Renal cortex interstitium (tissue), 11 donors: Measurements from ENCODE around the gene PUSL1. TPM values are rescaled to one million over a fixed set of nuclear protein-coding genes. Genes with fewer than 3 reads are reported as not detected.

Experiments
- DNase-seq, 11 donors: peaks; one replicate each; pipeline ENCODE4 v3.0.0-alpha.2; 2013; ENCODE audit warnings: low read depth in 9 of 11, low spot score in 4 of 11; ENCODE audit errors: extremely low read depth in 1 of 11
- polyA plus RNA-seq, 3 donors: library from polyadenylated mRNA; unstranded; fragments of 120-200 nt; gene quantifications; one replicate each; pipeline ENCODE4 v1.2.1, GENCODE V29; 2013; ENCODE audit not compliant: insufficient read length in 3 of 3

PUSL1 gene
- polyA plus RNA-seq, 3 donors = 4.5 to 10.4 (median 10.0) TPM

DNA sequence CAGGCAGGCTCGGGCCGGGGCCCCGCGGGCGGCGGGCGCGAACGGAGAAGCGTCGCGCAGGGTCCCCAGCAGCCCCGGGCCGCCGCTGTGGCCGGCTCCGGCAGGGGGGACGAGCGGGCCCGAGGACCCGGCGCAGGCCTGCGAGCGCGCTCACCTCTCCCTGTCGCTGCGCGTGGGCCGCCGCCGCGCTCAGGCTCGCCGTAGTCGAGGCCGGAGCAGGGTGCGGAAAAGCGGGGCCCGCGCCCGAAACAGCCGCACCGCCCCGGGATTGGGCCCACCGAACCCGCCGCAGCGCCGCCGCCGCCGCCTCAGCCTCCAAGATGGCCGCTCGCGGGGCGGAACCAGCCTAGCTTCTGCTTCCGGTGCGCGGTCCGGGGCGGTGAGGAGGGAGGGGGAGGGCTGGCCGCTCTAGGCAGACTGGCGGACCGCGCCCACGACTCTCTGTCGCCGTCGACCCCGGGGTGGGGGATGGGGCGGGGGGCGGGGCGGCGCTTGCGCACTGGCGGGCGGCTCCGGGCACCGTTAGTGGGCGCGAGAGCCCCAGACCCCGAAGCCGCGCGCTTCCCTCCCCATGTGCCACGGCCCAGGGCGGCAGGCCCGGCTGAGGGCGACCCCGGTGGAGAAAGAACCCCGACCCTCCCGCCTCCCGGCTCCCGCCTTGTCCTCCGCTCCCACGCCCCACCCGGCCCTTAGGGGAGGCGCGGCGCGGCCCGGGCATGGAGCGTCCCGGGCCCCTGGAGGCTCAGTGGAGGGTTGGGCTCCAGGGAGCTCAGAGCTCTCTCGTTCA is 34.7 kb upstream of the PUSL1 start, which contains the start of gene UBE2J2:
UBE2J2 (minus strand) TSS at position 343 of the 787 bp plus-strand sequence. CDS start 5,862 bp downstream, outside the sequence.
- peak; percentile 37 to 88 (median 84) for DNase-seq

DNA sequence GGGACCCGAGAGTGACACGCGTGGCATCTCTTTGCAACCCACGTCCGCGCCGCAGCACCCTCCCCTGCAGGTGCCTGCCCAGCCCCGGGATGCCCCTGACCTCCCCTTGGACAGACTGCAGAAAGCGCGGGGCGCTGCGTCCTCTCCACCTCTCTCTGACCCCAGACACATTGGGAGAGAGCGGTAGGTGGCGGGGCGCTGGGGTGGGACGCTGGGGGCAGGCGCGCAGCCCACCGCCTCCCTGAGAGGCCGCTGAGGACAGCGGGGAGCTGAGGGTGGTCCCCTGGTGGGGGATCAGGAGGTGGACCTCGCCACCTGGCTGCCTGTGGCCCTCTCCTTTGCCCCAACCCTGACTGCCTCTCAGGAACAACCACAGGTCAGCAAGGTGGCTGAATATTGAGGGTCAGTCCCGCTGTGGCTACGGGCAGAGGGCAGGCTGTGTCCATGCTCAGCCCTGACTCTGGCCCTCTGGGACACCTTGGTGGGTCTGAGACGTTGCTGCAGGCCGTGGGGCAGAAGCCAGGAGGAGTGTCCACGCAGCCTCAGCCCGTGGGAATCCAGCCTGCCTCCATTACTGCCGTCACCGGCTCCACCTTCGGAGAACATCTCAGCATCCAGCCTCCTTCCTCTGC is 34.0 kb upstream of the PUSL1 start:
- DNase-seq = no peak

DNA sequence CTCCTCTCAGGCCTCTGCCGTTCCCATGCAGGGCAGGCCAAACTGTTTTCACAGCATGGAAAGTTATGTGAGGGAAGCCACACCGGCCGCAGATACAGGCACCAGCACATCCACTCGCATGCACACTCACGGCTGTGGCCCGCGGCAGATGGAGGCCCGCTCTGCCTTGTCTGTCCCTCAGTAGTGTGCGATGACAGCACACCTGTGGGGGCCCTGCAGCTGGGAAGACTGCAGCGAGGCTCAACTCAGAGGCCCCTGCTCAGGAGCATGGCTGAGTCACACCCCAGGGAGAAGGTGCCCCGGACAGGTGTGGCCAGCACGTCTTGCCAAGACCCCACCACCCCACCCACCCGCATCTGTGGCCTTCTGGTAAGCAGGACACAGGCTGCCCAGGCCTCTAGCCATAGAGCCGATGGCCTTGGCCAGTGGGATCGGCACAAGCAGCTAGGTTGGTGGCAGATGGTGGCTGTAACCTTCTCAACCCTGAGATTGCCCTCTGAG is 33.4 kb upstream of the PUSL1 start:
- no peak for DNase-seq

DNA sequence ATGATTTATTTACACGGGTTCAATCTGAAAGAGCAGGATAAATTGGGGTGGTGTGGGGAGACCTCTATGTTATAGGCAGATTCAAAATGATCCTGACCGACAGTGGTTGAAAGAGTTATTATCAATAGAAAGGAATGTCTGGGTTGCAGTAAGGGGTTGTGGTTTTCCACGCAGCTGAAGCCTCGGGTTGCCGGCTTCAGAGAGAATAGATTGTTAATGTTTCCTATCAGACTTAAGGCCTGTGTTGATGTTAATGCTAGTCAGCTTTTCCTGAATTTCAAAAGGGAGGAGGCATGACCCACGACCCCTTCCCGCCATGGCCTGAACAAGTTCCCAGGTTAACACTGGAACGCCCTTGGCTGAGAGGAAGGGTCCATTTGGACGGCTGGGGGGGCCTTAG is 32.6 kb upstream of the PUSL1 start:
- DNase-seq = no peak

DNA sequence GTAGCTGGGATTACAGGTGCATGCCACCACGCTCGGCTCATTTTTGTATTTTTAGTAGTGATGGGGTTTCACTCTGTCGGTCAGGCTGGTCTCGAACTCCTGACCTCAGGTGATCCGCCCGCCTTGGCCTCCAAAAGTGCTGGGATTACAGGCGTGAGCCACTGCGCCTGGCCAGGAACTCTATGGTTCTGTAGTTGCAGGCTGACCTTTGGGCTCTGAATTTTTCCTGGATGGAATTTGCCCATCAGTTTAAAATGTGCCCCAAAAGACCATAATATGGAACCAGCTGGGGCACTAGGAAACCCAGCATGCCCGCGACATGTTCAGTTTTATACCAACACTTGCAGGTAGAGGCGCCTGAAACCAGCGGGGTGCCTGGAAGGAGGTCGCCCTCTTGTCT is 29.8 kb upstream of the PUSL1 start:
- no peak for DNase-seq

DNA sequence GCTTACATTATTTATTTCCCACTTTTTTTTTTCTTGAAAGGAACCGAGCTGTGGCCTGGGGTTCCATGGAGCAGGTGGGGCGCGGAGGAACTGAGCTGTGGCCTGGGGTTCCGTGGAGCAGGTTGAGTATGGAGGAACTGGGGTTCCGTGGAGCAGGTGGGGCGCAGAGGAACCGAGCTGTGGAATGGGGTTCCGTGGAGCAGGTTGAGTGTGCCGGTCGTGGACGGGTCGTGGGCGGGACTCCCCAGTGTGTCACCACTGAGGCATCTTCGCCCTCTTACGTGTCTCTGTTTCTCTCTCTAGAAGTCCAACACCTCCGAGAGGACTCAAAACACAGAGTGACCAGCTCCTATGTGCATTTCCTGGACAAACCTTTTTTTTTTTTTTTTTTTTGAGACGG is 29.4 kb upstream of the PUSL1 start:
- DNase-seq = no peak

DNA sequence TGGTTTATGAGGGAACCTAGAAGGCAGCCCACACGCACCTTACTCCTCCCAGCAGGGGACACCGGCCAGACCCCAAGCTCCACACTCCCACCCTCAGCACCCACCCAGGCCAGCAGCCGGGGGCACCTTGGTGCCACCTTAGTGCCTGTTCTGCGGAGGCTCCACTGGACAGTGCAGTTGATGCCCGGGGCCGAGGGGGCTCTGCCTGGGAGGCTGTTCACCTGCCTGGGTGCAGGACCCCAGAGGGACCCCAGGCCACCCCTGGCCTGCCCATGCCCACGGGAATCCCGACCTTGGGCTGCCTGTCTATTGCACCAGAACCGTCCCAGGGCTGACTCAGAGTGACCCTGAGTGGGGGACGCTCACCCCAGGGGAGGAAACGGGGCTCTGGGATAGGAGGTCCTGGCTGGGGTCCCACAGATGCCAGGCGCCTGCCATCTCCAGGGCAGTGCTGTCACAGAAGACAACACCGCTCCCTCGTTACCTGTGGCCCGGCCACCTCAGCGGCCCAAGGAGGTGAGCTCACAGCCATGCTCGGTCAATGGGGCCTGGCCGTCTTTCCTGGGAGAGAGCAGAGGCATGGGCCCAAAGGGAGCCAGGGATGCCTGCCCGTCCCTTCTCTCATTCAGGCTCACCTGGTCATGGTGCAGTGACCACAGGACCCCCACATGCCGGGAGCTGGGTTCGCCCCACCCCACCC is 27.5 kb upstream of the PUSL1 start:
- DNase-seq = no peak

DNA sequence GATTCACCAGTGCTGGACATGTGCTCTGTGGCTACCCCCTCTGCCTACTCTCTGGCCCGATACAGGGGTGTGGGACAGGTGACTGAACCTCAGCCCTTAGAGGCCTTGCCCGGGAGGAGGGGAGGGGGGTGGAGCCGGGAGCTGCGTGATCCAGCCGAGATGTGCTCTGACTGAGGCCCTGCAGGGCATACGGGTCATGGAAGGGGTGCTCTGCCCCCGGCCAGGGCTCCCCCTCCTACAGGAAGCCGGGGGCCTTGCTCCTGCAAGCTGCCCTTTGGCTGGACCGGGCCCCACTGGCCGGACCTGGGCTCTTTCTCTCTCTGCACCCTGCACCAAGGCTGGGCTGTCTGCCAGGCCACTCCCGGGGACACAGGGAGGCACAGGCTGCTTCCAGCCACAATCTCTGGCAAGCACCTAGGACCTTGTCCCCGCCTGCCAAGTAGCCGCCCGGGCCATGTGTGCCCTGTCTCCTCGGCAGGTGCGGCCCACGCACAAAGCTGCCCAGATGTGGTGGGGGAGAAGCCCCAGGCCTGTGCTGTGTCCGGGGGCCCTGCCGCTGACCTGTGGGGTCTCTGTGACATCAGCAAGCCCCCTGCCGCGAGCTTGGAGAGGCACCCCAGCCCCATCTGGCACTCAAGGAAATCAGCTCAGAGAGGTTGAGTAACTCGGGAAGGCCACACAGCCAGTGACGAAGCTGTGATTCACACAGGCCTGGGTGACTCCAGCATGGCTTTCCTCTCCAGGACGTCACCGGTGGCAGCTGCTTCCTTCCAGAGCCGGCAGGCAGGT is 26.7 kb upstream of the PUSL1 start:
- no peak for DNase-seq

DNA sequence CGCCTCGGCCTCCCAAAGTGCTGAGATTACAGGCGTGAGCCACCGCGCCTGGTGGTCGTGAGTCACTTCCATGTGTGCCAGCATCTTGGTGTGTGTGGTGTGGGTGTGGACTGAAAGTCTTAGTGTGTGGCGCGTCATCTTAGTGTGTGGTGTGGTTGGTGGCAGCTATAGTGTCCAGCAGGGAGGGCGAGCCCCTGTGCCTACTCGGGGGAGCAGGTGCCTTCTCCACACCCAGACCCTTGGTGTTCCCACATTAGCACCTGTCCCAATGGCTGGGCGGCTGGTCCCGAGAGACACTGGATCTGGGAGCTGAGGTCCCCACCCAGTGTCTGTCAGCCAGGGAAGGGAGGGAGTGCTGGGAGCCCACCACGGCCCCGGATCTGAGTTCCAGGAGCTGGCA is 25.4 kb upstream of the PUSL1 start:
- no peak for DNase-seq

DNA sequence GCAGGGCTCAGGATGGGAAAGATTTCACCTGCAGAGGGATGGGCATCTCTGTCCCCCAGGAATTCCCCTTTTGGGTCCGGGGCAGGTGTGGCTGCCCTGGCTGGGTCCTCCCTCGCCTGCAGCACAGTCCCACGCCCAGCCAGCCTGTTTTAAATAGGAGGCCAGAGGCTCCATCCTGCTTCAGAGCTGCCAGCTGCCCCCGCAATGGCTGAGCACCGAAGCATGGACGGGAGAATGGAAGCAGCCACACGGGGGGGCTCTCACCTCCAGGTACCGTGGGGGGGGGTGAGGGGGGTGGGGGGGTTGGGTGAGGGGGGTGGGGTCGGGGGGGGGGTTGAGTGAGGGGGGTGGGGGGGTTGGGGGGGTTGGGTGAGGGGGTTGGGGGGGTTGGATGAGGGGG is 24.6 kb upstream of the PUSL1 start:
- DNase-seq = peak in 4 of 11 donors; percentile 29 to 62 (median 44)

DNA sequence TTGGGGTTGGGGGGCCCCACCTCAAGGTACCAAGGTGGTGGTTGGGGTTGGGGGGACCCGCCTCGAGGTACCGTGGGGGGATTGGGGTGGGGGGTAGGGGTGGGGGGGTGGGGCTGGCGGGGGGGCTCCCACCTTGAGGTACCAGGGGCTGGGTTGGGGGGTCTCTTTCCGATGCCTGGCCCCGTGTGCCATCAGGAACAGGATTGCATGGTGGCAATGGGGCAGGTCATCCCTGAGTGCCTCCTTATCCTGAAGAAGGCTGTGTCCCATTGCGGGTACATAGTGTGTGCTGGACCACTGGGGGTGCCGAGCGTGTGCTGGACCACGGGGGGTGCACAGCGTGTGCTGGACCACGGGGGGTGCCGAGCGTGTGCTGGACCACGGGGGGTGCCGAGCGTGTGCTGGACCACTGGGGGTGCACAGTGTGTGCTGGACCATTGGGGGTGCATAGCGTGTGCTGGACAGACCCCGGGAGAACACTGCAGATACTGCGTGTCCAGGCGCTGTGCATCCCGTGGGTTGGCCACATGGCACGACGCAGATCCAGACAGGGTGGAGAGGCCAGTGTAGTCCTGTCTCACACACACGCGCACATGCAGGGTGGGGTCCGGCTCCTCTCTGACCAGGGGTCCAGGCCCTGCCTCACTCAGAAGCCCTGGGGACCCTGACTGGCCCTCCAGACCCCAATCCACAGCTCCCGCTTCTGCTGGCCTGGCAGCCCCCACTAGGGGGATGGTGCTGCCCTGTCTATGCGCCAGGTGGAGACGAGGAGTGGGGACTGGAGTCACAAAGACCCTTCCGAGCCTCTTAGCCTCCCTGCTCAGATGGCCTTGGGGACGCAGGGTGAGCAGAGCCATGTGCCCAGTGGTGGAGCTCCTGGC is 23.9 kb upstream of the PUSL1 start:
- DNase-seq = no peak

DNA sequence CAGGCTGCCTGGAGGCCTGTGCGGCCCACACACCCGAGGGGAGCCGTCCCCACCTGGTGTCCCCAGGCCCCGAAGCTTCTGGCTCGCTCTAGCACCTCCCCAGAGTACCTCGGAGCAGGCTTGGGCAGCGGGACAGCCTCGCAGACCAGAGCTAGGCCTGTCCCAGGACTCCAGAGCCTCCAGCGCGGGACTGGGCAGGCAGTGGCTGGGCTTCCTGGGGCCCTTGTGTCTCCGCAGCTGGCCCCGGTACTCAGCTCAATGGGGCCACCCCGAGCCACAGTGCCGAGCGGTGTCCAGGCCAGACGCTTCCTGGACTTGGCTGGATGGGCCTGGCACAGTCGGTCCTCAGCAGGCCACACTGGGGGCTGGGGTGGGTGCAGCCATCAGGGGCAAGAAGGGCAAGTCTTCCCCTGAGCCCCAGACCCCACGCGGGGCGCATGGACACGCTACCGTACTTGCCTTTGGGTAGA is 23.3 kb upstream of the PUSL1 start:
- no peak for DNase-seq

DNA sequence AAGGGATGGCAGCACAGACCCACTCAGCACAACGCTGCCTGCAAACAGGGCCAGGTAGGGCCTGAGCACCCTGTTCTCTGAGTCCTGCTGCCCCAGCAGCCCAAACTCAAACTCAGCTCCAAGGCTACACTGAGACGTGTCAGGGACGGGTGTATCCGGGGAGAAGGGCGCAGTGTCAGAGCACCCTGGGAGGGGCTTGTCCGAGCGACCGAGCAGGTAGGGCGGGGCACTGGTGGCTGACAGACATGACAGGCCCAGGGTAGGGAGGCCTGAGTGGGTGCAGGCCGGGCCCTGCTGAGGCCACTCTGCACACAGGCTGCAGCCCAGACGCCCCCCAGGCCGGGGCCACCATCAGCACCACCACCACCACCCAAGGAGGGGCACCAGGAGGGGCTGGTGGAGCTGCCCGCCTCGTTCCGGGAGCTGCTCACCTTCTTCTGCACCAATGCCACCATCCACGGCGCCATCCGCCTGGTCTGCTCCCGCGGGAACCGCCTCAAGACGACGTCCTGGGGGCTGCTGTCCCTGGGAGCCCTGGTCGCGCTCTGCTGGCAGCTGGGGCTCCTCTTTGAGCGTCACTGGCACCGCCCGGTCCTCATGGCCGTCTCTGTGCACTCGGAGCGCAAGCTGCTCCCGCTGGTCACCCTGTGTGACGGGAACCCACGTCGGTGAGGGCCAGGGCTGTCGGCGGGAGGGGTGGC is 22.6 kb upstream of the PUSL1 start:
- no peak for DNase-seq

DNA sequence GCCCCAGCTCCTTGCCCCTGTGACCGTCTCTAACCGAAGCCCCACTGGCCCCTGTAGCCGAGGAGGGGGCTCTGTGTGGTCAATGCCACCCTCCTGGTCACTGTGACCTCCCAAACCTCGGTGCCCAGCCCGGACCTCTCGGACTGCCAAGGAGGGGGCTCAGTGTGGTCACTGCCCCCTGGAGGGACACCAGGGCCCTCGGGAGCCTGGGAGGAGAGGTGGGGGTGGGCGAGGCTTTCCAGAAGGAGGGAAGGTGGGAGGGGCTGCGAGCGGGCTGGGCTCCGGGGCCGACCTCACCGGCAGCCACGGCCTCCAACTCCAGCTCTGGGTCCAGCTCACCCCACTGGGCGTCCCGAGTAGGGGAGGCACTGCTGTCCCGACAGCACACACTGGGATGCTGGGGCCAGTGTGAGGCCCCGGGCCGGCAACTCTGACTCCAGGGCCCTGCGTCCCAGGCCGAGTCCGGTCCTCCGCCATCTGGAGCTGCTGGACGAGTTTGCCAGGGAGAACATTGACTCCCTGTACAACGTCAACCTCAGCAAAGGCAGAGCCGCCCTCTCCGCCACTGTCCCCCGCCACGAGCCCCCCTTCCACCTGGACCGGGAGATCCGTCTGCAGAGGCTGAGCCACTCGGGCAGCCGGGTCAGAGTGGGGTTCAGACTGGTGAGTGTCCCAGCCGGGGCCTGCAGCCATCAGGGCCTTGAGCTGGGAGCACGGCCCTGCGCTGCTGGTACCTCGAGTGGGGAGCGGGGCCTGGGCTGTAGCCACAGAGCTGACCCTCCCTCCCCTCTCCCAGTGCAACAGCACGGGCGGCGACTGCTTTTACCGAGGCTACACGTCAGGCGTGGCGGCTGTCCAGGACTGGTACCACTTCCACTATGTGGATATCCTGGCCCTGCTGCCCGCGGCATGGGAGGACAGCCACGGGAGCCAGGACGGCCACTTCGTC is 21.8 kb upstream of the PUSL1 start:
- DNase-seq = no peak

DNA sequence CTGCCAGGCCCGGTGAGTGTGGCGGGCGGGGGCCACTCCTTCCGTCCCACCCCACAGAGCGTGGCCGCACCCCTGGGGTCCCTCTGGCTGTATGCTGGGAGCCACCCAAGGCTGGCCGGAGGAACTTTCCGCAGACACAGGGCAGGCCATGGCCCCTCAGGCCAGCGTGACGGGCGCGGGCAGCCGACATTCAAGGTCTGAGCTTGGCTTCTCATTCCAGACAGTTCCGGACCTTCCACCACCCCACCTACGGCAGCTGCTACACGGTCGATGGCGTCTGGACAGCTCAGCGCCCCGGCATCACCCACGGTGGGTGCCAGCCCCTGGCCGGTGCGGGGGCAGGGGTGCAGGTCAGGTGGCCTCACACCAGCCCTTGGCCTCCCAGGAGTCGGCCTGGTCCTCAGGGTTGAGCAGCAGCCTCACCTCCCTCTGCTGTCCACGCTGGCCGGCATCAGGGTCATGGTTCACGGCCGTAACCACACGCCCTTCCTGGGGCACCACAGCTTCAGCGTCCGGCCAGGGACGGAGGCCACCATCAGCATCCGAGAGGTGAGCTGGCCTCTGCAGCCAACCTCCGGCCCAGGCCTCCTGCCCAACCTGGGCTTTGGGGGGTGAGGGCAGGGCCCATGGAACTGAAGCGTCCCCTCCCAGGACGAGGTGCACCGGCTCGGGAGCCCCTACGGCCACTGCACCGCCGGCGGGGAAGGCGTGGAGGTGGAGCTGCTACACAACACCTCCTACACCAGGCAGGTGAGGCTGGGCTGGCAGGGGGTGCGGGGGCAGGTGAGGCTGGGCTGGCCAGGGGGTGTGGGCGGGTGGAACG is 20.9 kb upstream of the PUSL1 start:
- DNase-seq = no peak
